K562 (cell line): ENCODE data around the gene CECR2. TPM values are rescaled to one million over a fixed set of nuclear protein-coding genes. Genes with fewer than 3 reads are reported as not detected.

Experiments
- ATAC-seq: fragments of 200-7000 bp; cut with Tn5 transposase; 3 replicates; pipeline ENCODE4 v1.9.1; 2020; ENCODE audit warnings: moderate library complexity
- BruUV-seq: library from RNA; stranded (reverse); fragments of 400-500 nt; replicated peaks from 2 replicates; lab custom pipeline; 2021; lab: Mats Ljungman, UMichigan
- CTCF ChIA-PET: fragments of 300-600 bp; formaldehyde crosslinking; extraction: SDS; loops from one replicate; lab custom pipeline; 2021; ENCODE audit warnings: low intra/inter-chr PET ratio; lab: Yijun Ruan, JAX
- POLR2A ChIA-PET: fragments of 300-600, 350-650 bp; sonication (Branson Sonifier 250); formaldehyde crosslinking; extraction: SDS; loops from one replicate; lab custom pipeline; 2021; ENCODE audit warnings: antibody characterized with exemption, inconsistent platforms; lab: Yijun Ruan, JAX
- DNase-seq, 4 experiments: peaks; one replicate each; pipeline versions ENCODE4 v3.0.0 to v3.0.0-alpha.2; 2011 to 2018; ENCODE audit warnings: low spot score in 3 of 4, mixed read lengths in 3 of 4; ENCODE audit errors: extremely low read depth in 1 of 4
- FAIRE-seq: peaks from 2 replicates; lab custom pipeline; 2011; peaks lifted over from hg19 to GRCh38; lab: Jason Lieb, UNC
- H2AFZ ChIP-seq: 2 replicates; pipeline ENCODE4 v1.6.0; 2011; ENCODE audit warnings: low read depth, low read length, control low read depth, inconsistent platforms
- H3K27ac ChIP-seq: fragments of 200-600 bp; 3 replicates; pipeline ENCODE4 v1.8.0; 2011; ENCODE audit warnings: low read depth, mild to moderate bottlenecking, control low read depth, inconsistent platforms, low read length, moderate library complexity, mixed read lengths; ENCODE audit errors: extremely low read depth
- H3K27me3 ChIP-seq, 2 experiments: fragments of 300-600 bp in 1 of 2; 2 replicates in 1 of 2; 3 replicates in 1 of 2; pipeline versions ENCODE4 v1.6.0 to v1.8.0; 2011; ENCODE audit warnings: inconsistent platforms in 2 of 2, low read length in 2 of 2, mild to moderate bottlenecking in 1 of 2, mixed read lengths in 1 of 2, moderate library complexity in 1 of 2; ENCODE audit not compliant: control insufficient read depth in 2 of 2, insufficient read depth in 2 of 2
- H3K36me3 ChIP-seq: fragments of 300-600 bp; 3 replicates; pipeline ENCODE4 v1.8.0; 2011; ENCODE audit warnings: mild to moderate bottlenecking, low read length, inconsistent platforms; ENCODE audit not compliant: control insufficient read depth, insufficient read depth
- H3K4me1 ChIP-seq, 2 experiments: fragments of 200-600 bp in 1 of 2; replicated peaks in 1 of 2; 2 replicates in 1 of 2; 3 replicates in 1 of 2; pipeline versions ENCODE4 v1.5.1 to v1.8.0; 2011; ENCODE audit warnings: inconsistent platforms in 2 of 2, low read length in 2 of 2, mild to moderate bottlenecking in 1 of 2, mixed read lengths in 1 of 2, moderate library complexity in 1 of 2; ENCODE audit not compliant: control insufficient read depth in 2 of 2, insufficient read depth in 2 of 2
- H3K4me2 ChIP-seq: 2 replicates; pipeline ENCODE4 v1.6.1; 2011; ENCODE audit warnings: low read length, control low read depth, inconsistent platforms, mixed read lengths; ENCODE audit not compliant: insufficient read depth
- H3K4me3 ChIP-seq: fragments of 200-600 bp; sonication (generic), shearing (Covaris generic); 2 replicates; pipeline ENCODE4 v1.5.1; 2016; ENCODE audit warnings: control low read depth, inconsistent platforms
- H3K79me2 ChIP-seq: fragments of 200-600 bp; 3 replicates; pipeline ENCODE4 v1.8.0; 2011; ENCODE audit warnings: low read length, inconsistent platforms; ENCODE audit not compliant: control insufficient read depth, insufficient read depth
- H3K9ac ChIP-seq, 2 experiments: 2 replicates each; pipeline versions ENCODE4 v1.6.0 to v1.6.1; 2011; ENCODE audit warnings: low read depth in 2 of 2, low read length in 2 of 2, control low read depth in 1 of 2, inconsistent platforms in 1 of 2, mild to moderate bottlenecking in 1 of 2, mixed read lengths in 1 of 2; ENCODE audit not compliant: insufficient read depth in 1 of 2
- H3K9me1 ChIP-seq: one replicate; pipeline ENCODE4 v1.6.0; 2011; ENCODE audit warnings: inconsistent platforms, mild to moderate bottlenecking, low read length, moderate library complexity; ENCODE audit not compliant: control insufficient read depth, insufficient read depth
- H3K9me3 ChIP-seq: replicated peaks from 2 replicates; pipeline ENCODE4 v1.5.1; 2011; ENCODE audit warnings: low read depth, low read length, inconsistent platforms; ENCODE audit not compliant: control insufficient read depth, insufficient read depth
- H4K20me1 ChIP-seq: replicated peaks from 2 replicates; pipeline ENCODE4 v1.6.1; 2011; ENCODE audit warnings: low read length, inconsistent platforms, mixed read lengths; ENCODE audit not compliant: control insufficient read depth, insufficient read depth
- AFF1 ChIP-seq, 2 experiments: fragments of 450-650 bp; IDR thresholded peaks; 2 replicates each; pipeline ENCODE4 v1.6.1; 2018; ENCODE audit warnings: mild to moderate bottlenecking in 2 of 2, low read depth in 1 of 2; ENCODE audit not compliant: partially characterized antibody in 2 of 2
- BRF1 ChIP-seq: IDR thresholded peaks from 3 replicates; pipeline ENCODE4 v1.6.1; 2011; ENCODE audit warnings: borderline replicate concordance, mild to moderate bottlenecking; ENCODE audit not compliant: insufficient read length; ENCODE audit errors: extremely low read depth
- ELF1 ChIP-seq: fragments of 200-800 bp; sonication (Bioruptor generic); IDR thresholded peaks from 2 replicates; pipeline ENCODE4 v1.6.1; 2016; ENCODE audit warnings: missing genetic modification characterization, missing compliant biosample characterization
- JUND ChIP-seq, 2 experiments: IDR thresholded peaks; 2 replicates in 1 of 2; 3 replicates in 1 of 2; pipeline ENCODE4 v1.6.1; 2011; ENCODE audit warnings: borderline replicate concordance in 2 of 2, low read depth in 2 of 2, low read length in 2 of 2, improper control_type of control experiment in 1 of 2, missing biosample characterization in 1 of 2, missing genetic modification characterization in 1 of 2, missing genetic modification reagents in 1 of 2
- LARP7 ChIP-seq: fragments of 450-650 bp; IDR thresholded peaks from 2 replicates; pipeline ENCODE4 v1.6.1; 2016
- NFYB ChIP-seq: IDR thresholded peaks from 2 replicates; pipeline ENCODE4 v1.6.1; 2011; ENCODE audit warnings: mild to moderate bottlenecking, moderate library complexity; ENCODE audit not compliant: insufficient read length; ENCODE audit errors: extremely low read depth
- NONO ChIP-seq, 2 experiments: fragments of 200-400 bp in 1 of 2; fragments of 450-650 bp in 1 of 2; formaldehyde crosslinking in 1 of 2; IDR thresholded peaks; 2 replicates each; pipeline ENCODE4 v1.6.1; 2017; ENCODE audit warnings: low read depth in 2 of 2, mild to moderate bottlenecking in 2 of 2, moderate library complexity in 2 of 2, low read length in 1 of 2
- PHTF2 ChIP-seq: fragments of 250-450 bp; sonication (Bioruptor Pico); IDR thresholded peaks from 2 replicates; pipeline ENCODE4 v1.5.0; 2021; ENCODE audit warnings: mild to moderate bottlenecking
- PTTG1 ChIP-seq: fragments of 450-650 bp; IDR thresholded peaks from 2 replicates; pipeline ENCODE4 v1.6.1; 2016; ENCODE audit warnings: low read depth, mild to moderate bottlenecking, missing genetic modification characterization, missing compliant biosample characterization
- RBM14 ChIP-seq: fragments of 200-400 bp; formaldehyde crosslinking; IDR thresholded peaks from 2 replicates; pipeline ENCODE4 v1.6.1; 2018; ENCODE audit warnings: low read depth, mild to moderate bottlenecking, low read length, moderate library complexity, borderline replicate concordance; ENCODE audit not compliant: insufficient read depth
- ZNF232 ChIP-seq: sonication (generic); formaldehyde crosslinking; IDR thresholded peaks from 2 replicates; pipeline ENCODE4 v1.8.0; 2022; ENCODE audit warnings: mild to moderate bottlenecking, missing genetic modification reagents
- ZNF41 ChIP-seq: fragments of 250-450 bp; sonication (Bioruptor Pico); conservative IDR thresholded peaks from 2 replicates; pipeline ENCODE4 v1.4.0; 2020; ENCODE audit warnings: mild to moderate bottlenecking
- WGBS: fragments of 100-300 bp; shearing (Covaris generic); methylation state at CpG from one replicate; pipeline ENCODE4 v1.1.6; 2016; ENCODE audit warnings: low coverage, mixed read lengths; ENCODE audit not compliant: insufficient coverage; ENCODE audit errors: missing lambda C conversion rate; 5-methylcytosine and 5-hydroxymethylcytosine counted together
- in situ Hi-C: fragments of 300-500 bp; cut with MboI; formaldehyde crosslinking; loops from 4 replicates; pipeline ENCODE4 v1.15.0; 2018; ENCODE audit warnings: inconsistent platforms, mixed read lengths
- intact Hi-C: fragments of 100-400 bp; cut with micrococcal nuclease; formaldehyde crosslinking; loops from 2 replicates; pipeline ENCODE4 v1.14.2; 2022
- polyA plus RNA-seq, 8 experiments: library from polyadenylated mRNA; depleted of rRNA in 4 of 8; stranded (reverse) in 5 of 8; unstranded in 3 of 8; fragments of >200 nt; fragmentation: Nextera tagmentation in 2 of 8; fragmentation: Illumina TruSeq in 1 of 8; extraction: Ambion mirVana in 2 of 8; extraction: Trizol in 1 of 8; gene quantifications; 2 replicates each; pipeline versions ENCODE4 v1.2.1 to v1.2.3, GENCODE V29; 2011 to 2014; ENCODE audit warnings: inconsistent platforms in 1 of 8, missing spikeins in 1 of 8
- total RNA-seq, 7 experiments: library from RNA; depleted of rRNA in 6 of 7; stranded (reverse); fragments of >200 nt in 6 of 7; fragmentation: Illumina TruSeq in 2 of 7; extraction: Trizol in 2 of 7; gene quantifications; 2 replicates each; pipeline versions ENCODE4 v1.2.1 to v1.2.3, GENCODE V29; 2011 to 2021; ENCODE audit warnings: low replicate concordance in 1 of 7

CECR2 gene
- total and polyA plus RNA-seq, 9 of the 15 experiments (the other 6 are each of a cell fraction or from before 2014, with no cell fraction given) = 0.01 to 1.00 (median 0.27) TPM

DNA sequence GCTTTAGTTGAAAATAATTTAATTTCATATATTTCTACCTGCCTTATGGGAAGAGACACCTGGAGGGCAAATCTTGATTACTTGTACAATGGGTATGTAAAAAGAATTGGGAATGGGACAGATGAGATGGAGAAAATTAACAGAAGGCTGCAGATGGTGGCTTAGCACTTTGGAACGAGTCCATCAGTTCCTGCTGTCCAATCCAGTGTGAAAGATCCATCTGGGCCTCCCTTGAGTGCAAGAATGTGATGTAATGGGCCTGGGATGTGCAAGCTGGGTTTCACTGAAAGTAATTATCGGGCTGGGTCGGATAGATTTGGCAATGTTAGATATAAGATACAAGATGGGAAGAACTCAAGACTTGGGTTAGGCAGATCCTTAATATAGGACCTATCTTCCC lies 42.0 kb downstream of the CECR2 start:
- Histone ChIP-seq H3K9me1 (no peaks in the 10 kb centered on the region), H3K9me3 (no peaks in the 10 kb centered on the region), H3K27me3 (peaks cover 4 to 13% of the 10 kb centered on the region in 2 experiments), H4K20me1 (no peaks in the 10 kb centered on the region), H3K36me3 (no peaks in the 10 kb centered on the region), H3K79me2 (no peaks in the 10 kb centered on the region), H3K9ac (no peak overlapping the region), H3K4me3 (no peak overlapping the region), H3K4me1 (no peaks in the 10 kb centered on the region), H3K4me2 (no peak overlapping the region), H3K27ac (no peak overlapping the region), H2AFZ (no peak overlapping the region)
- no TSS peak for BruUV-seq
- DNase-seq (no peak), FAIRE-seq (no peak), ATAC-seq (no peak)
- ChIA-PET POLR2A (no interaction called here), CTCF (no interaction called here)
- in situ Hi-C loops (no loop called here), intact Hi-C loops (no loop called here)
- TF ChIP-seq NONO (IDR thresholded peaks at IDR 0.05; ENCODE audit: low read depth in 2 of 2, low read length in 1 of 2) = no peak
- no peak for TF ChIP-seq LARP7
- no peak for TF ChIP-seq AFF1 (IDR thresholded peaks at IDR 0.05; ENCODE audit: low read depth in 1 of 2, partially characterized antibody in 2 of 2)
- no peak for TF ChIP-seq ZNF232 (CRISPR knock-in tag)
- TF ChIP-seq NFYB = no peak
- TF ChIP-seq ELF1 (tag) = no peak
- no peak for TF ChIP-seq BRF1
- TF ChIP-seq JUND (IDR thresholded peaks at IDR 0.05; ENCODE audit: borderline replicate concordance, low read depth, low read length) = no peak
- TF ChIP-seq JUND (tag; IDR thresholded peaks at IDR 0.05; ENCODE audit: borderline replicate concordance, low read depth, low read length) = no peak
- no peak for TF ChIP-seq ZNF41 (CRISPR knock-in tag)
- TF ChIP-seq PTTG1 (tag) = no peak
- no peak for TF ChIP-seq PHTF2
- TF ChIP-seq RBM14 = no peak
- WGBS = 0% methylated on average over 3 of the region's 3 CpGs
